IPS-11a (cell line): Measurements from ENCODE around the gene MPHOSPH10.
"Not testable (repeated sequence)": the region's sequence is repeated elsewhere in the genome, so short reads cannot be mapped to it uniquely, and the experiment has no call there.

Experiments
- H3K4me3 ChIP-seq: one replicate; pipeline ENCODE4 v1.5.1; 2013; ENCODE audit warnings: low read depth, low read length, control low read depth

Gene MPHOSPH10

DNA sequence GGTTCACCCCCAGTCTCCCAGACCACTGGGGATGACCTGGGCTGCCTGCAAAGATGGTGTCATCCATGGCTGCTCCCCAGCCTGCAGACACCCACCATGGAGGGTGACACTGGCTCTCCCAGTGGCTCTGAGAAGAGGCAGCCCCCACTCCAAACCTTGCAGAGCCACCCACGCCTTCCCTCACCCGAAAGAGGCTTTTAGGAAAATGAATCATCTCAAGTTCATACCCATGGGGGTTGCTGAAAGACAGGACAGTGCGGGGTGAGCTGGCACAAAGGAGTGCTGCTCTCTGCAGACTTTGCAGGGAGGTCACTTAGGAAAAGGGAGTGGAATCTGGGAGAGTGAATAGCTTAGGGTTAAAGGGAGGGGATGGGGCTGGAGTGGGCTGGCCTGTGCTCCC is 36.4 kb downstream of the MPHOSPH10 start:
- H3K4me3 ChIP-seq = no peak overlapping the region

DNA sequence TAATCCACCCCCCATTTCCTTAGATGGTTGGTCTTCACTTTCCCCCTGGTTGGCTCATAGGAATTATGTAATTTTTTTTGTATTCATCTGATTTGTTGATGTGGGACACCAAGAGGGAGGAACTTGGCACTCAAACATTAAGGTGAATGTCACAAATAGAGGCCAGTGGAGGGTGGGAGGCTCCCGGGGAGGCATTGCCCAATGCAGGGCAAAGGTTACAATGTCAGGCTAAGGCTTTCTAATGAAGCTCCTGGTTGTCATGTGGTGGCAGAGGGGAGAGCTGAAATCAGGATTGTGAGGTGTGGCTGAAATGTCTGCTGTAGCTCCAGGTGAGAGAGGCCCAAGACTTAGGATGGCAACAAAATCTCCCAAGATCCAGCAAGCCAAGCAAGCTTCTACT is 42.7 kb downstream of the MPHOSPH10 start:
- H3K4me3 ChIP-seq = no peak overlapping the region

DNA sequence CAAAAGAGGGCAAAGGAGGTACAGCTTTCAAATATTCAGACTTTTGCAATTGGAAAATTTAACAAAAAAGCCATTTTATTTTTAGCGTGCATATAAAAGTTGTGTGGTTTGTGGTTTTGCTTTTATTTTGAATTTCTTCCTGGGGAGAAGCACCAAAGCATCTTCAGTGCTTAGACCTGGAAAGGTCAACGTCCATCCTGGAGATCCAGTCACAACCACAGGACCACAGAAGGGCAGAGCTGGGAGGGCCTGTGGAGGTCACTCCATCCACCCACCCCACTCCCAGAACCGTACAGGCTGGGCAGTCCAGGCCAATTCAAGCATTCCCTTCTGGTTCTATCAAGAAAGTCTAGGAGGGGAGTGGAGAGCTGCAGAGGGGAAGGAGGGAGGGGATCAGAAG is 43.8 kb downstream of the MPHOSPH10 start:
- no peak overlapping the region for H3K4me3 ChIP-seq

DNA sequence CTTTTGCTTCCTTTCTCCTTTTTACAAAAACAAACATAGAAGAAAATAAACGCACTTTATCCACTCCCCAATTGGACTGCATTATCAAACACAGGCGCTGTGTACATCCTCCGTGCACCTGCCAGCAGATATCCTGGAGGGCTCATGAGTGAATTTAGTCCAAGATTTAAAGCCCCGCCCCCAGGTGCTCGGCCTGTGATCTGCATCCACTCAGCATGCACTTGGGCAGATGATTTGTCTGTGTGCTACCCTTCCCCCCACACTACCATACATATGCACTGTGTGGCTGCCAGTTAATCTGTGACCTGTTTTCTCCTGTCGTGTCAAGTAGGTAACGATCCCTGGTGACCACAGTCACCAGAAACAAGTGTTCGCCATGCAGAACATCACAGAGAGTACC is 48.4 kb downstream of the MPHOSPH10 start:
- not testable (repeated sequence) for H3K4me3 ChIP-seq

DNA sequence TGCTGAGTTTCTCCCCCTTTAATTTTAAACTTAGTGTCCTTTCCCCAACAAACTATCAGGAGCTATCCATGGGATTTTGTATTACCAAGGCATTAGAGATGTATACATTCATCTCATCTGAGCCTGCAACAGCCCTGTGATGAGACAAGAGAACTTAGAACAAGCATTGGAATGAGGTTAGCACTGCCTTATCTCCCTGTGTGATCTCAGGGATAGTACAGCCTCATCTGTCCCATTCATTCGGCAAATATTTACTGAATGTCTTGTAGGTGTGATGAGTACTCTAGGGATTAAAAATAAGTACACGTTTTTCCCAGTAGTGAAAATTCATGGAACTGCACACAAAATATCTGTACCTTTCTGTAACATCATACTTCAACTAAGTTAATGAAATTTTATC is 50.9 kb downstream of the MPHOSPH10 start:
- H3K4me3 ChIP-seq = no peak overlapping the region

DNA sequence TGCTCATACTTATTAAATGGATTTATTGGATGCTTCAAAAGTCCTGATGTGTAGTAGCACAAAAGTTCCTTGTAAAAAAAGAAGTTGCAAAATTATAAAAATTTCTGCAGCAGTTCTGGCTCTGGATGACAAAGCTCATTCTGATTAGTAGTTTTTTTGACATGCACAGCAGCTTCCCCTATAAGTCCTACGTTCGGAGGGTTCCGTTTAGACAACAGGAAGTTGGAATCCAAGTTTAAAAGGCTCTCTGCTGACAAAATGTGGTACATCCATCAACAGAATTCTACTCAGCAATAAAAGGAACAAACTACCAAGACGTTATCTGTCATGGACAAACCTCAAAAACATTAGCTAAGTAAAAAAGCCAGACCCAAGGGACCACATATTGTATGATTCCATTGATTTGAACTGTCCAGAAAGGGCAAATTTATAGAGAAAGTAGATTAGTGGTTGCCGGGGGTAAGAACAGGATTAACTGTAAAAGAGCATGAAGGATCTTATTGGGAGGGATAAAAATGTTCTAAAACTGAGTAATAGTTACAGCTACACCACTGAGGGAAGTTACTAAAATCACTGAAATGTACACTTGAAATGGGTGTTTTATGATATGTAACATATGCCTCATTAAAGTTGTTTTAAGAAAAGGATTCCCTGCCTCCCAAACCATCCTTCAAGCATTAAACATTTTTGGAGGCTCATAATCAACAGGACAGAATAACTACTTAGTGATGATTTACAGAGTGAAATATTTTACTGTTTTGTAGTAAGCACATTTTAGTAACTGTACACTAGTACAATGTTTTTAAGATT is 53.1 kb downstream of the MPHOSPH10 start:
- H3K4me3 ChIP-seq = not testable (repeated sequence)

DNA sequence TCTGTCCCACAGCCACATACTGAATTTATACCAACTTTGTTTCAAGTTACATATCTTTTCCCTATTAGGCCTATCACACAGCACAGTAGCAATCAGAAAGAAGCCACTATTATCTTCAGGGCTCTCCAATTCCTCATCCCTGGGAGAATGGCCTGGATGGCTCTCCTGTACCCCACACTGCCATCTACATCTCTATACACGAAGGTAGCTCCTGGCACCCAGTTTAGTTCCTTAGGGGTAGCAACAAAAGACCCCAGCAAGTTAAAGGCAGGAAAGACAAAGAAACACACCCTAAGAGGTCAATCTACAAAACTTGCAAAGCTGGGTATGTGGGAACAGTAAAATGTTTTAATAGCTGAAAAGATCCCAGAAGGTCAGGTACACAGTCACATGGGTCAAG is 56.5 kb downstream of the MPHOSPH10 start:
- H3K4me3 ChIP-seq = no peak overlapping the region

DNA sequence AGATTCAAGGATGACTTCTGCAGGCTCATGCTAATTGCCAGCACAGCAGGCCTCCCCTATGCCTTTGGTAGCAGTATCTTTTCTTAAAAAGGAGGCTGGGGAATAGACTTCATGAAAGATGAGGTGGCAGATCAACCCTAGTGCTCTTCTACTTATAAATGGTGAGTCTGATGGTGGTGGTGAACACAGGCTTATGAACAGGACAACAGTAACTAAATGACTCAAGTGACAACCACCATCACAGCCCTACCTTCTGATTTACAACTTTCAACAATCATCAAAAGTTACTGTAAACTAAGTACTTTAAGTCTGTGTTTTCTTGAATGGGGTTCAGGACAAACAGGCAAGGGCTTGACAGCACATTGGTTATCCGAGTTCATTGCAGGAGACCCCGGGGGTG is 57.2 kb downstream of the MPHOSPH10 start:
- H3K4me3 ChIP-seq = no peak overlapping the region

DNA sequence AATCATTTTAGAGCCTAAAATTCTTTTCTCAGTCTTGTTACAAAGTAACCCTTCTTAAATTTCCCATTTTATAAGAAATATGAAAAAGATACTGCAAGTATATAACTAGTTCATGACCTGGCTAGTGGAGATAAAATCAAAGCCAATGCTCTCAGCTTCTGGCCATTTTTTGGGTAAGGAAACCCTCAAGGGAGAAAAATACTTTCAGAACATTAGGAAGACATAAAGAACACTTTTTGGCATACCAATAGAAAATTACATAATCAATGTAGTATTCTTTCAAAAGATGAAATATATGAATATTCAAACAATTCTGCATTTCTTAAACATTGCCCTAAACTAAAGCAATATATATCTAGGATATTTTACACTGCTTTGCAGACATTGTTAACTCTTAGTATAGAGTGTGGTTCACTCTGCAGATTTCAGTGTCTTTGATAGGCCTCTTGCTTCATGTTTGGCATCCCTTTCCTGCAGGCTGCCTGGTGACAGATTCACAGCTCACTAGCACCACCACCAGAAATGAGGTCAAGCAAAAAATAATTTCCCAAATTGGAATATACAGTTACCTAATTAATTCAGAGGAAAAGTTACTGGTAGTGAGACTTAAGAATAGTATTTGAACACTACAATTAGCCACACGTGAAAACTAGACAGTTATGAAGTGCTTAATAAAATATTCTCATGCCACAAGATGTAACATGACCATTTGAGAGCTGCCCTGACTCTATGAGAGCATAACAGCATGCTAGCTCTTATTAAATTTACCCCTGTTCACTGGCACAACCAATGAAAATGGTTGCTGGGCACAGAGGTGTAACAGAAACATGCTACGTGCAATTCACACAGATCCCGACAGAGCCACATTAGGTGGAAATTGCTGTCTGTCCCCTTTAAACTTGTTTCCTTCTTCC is 60.5 kb downstream of the MPHOSPH10 start:
- H3K4me3 ChIP-seq = no peak overlapping the region

DNA sequence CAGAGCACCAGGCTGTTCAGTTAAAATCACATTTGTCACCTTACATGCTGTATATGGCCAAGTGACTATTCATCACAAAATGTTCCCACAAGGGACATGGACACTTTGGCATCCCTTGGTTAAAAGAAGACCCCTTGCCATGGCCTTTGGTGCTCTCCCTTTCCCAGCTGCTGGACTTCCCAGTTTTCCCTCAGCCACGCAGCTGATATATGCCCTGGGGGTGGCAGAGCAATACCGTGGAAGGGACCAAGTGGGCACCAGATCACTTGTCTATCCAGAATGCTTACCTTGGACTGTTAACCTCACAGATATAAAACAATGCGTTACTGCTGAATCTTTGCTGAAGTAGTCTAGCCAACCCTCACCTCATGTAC is 61.1 kb downstream of the MPHOSPH10 start:
- H3K4me3 ChIP-seq = no peak overlapping the region
